HUES6 (cell line): Measurements from ENCODE around the gene IL1RN.
"Not testable (repeated sequence)": the region's sequence is repeated elsewhere in the genome, so short reads cannot be mapped to it uniquely, and the experiment has no call there.

Source experiments
- H3K27ac ChIP-seq: 2 replicates; pipeline ENCODE4 v1.7.0; 2013; ENCODE audit warnings: low read depth, mild to moderate bottlenecking, low read length, inconsistent platforms
- H3K27me3 ChIP-seq: 2 replicates; pipeline ENCODE4 v1.6.1; 2013; ENCODE audit warnings: low read length; ENCODE audit not compliant: control insufficient read depth, insufficient read depth
- H3K36me3 ChIP-seq: 2 replicates; pipeline ENCODE4 v1.6.1; 2013; ENCODE audit warnings: low read length; ENCODE audit not compliant: control insufficient read depth, insufficient read depth
- H3K4me1 ChIP-seq: 2 replicates; pipeline ENCODE4 v1.6.1; 2013; ENCODE audit warnings: low read length; ENCODE audit not compliant: control insufficient read depth, insufficient read depth
- H3K4me3 ChIP-seq: 2 replicates; pipeline ENCODE4 v1.5.1; 2013; ENCODE audit warnings: low read depth, low read length
- H3K9ac ChIP-seq: one replicate; pipeline ENCODE4 v1.6.1; 2013; ENCODE audit warnings: mild to moderate bottlenecking, low read length
- H3K9me3 ChIP-seq: 2 replicates; pipeline ENCODE4 v1.6.1; 2013; ENCODE audit warnings: low read depth, low read length; ENCODE audit not compliant: control insufficient read depth, insufficient read depth

Gene IL1RN

GRCh38 chr2:113089916-113090315, 37.5 kb upstream of the IL1RN start:
- Histone ChIP-seq H3K27me3 (peaks cover 5% of the 10 kb centered on the region; the same call in 1 of the 2 replicates), H3K9ac (no peak overlapping the region), H3K27ac (no peak overlapping the region), H3K4me3 (no peak overlapping the region), H3K4me1 (no peaks in the 10 kb centered on the region), H3K9me3 (peaks cover 2% of the 10 kb centered on the region; the same call in 1 of the 2 replicates), H3K36me3 (no peaks in the 10 kb centered on the region)

DNA sequence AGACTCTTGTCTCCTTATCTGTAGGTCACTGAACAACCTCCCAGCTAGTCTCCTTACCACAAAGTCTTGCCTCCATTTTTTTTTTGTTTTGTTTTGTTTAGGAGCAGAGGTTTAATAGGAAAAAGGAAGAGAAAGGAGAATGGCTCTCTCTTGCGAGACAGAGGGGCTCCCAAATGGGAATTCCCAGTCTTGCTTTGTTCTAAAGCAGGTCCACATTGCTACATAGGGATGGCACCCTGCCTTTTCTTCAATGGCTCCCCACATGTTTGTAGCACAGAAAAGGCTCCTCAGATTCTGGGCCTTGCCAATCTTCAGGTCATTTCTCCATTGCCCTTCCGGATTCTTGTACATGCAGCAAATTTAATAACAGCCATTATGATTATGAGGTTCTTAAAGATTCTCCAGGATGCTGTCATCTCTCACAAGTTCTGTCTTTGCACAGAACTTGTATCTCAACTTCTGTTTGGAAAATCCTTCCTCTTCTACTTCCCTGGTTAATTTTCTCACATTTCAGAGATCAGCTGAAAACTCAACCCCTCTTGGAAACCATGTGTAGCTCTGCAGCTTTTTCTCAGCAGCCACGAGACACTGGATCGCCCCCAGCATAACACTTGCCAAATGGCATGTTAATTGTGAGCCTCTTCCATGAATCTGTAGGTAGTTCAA, 36.0 kb upstream of the IL1RN start:
- Histone ChIP-seq H3K4me1 (no peaks in the 10 kb centered on the region), H3K27ac (no peak overlapping the region), H3K27me3 (peaks cover 5% of the 10 kb centered on the region; the same call in 1 of the 2 replicates), H3K4me3 (no peak overlapping the region), H3K9me3 (peaks cover 2% of the 10 kb centered on the region; the same call in 1 of the 2 replicates), H3K36me3 (no peaks in the 10 kb centered on the region), H3K9ac (no peak overlapping the region)

- Histone ChIP-seq H3K4me1 (no peaks in the 10 kb centered on the region), H3K27ac (no peak overlapping the region), H3K9me3 (peaks cover 2% of the 10 kb centered on the region; the same call in 1 of the 2 replicates), H3K36me3 (no peaks in the 10 kb centered on the region), H3K9ac (no peak overlapping the region), H3K27me3 (peaks cover 5% of the 10 kb centered on the region; the same call in 1 of the 2 replicates), H3K4me3 (no peak overlapping the region)
These were observed 34.4 kb upstream of the IL1RN start for GRCh38 chr2:113092864-113093612.

GRCh38 chr2:113093613-113093977, 33.8 kb upstream of the IL1RN start:
- no peak overlapping the region for H3K4me3 ChIP-seq
- H3K9me3 ChIP-seq: peaks cover 7% of the 10 kb centered on the region
- no peak overlapping the region for H3K9ac ChIP-seq
- no peaks in the 10 kb centered on the region for H3K36me3 ChIP-seq
- H3K4me1 ChIP-seq: no peaks in the 10 kb centered on the region
- H3K27me3 ChIP-seq: peaks cover 5% of the 10 kb centered on the region; the same call in 1 of the 2 replicates
- no peak overlapping the region for H3K27ac ChIP-seq

DNA sequence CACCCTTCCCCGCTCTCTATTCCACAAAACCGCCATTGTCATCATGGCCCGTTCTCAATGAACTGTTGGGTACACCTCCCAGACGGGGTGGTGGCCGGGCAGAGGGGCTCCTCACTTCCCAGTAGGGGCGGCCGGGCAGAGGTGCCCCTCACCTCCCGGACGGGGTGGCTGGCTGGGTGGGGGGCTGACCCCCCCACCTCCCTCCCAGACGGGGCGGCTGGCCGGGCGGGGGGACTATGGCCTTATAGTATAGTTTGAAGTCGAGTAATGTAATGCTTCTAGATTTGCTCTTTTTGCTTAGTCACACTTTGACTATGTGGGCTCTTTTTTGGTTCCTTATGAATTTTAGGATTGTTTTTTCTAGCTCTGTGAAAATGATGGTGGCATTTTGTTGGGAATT, 31.1 kb upstream of the IL1RN start:
- H3K4me1 ChIP-seq, H3K27me3 ChIP-seq, H3K27ac ChIP-seq, H3K4me3 ChIP-seq, H3K9ac ChIP-seq, H3K36me3 ChIP-seq: not testable (repeated sequence)
- peaks cover 12% of the 10 kb centered on the region for H3K9me3 ChIP-seq

- not testable (repeated sequence) for H3K4me1 ChIP-seq, H3K27me3 ChIP-seq, H3K4me3 ChIP-seq, H3K27ac ChIP-seq, H3K9ac ChIP-seq, H3K36me3 ChIP-seq
- H3K9me3 ChIP-seq: peaks cover 13% of the 10 kb centered on the region
These were observed 30.4 kb upstream of the IL1RN start for GRCh38 chr2:113096842-113097618.

DNA sequence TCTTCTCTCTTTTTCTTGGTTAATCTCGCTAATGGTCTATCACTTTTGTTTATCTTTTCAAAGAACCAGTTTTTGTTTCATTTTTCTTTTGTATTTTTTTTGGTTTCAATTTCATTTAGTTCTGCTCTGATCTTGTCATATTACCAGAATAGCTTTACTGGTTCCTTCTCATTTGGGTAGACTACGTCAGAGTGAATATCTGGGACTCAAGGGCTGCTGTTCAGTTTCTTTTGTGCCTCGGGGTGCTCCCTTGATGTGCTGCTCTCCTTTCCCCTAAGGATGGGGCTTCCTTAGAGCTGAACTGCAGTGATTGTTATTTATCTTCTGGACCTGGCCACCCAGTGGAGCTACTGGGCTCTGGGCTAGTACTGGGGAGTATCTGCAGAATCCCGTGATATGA, 29.4 kb upstream of the IL1RN start:
- no peak overlapping the region for H3K9ac ChIP-seq
- H3K4me3 ChIP-seq: no peak overlapping the region
- peaks cover under 1% of the 10 kb centered on the region; the same call in 1 of the 2 replicates for H3K27me3 ChIP-seq
- no peaks in the 10 kb centered on the region for H3K36me3 ChIP-seq
- peaks cover 16% of the 10 kb centered on the region for H3K9me3 ChIP-seq
- no peak overlapping the region for H3K27ac ChIP-seq
- H3K4me1 ChIP-seq: no peaks in the 10 kb centered on the region; the same call in 1 of the 2 replicates

GRCh38 chr2:113098532-113098931, 28.9 kb upstream of the IL1RN start:
- no peak overlapping the region for H3K27ac ChIP-seq

DNA sequence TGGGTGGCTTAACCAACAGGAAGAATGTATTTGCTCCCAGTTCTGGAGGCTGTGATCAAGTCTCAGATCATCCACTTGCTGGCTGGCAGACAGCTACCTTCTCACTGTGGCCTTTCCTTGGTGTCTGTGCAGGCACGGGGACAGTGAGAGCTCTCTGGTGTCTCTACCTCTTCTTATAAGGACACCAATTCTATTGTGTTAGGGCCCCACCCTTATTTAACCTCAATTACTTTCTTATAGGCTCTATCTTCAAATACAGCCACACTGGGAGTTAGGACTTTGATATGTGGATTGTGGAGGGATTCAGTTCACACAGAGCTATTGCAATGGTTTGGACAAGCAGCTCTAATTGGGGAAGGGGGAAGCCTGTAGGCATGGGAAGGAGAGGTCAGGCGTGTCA, 25.3 kb upstream of the IL1RN start:
- no peak overlapping the region for H3K27ac ChIP-seq
- no peaks in the 10 kb centered on the region for H3K27me3 ChIP-seq
- H3K9me3 ChIP-seq: peaks cover 14% of the 10 kb centered on the region
- no peak overlapping the region for H3K9ac ChIP-seq
- H3K36me3 ChIP-seq: no peaks in the 10 kb centered on the region
- H3K4me3 ChIP-seq: no peak overlapping the region
- no peaks in the 10 kb centered on the region; the same call in 1 of the 2 replicates for H3K4me1 ChIP-seq

More at GRCh38 chr2:113098532-113098931, 28.9 kb upstream of the IL1RN start:
- Histone ChIP-seq H3K9me3 (peaks cover 16% of the 10 kb centered on the region), H3K9ac (no peak overlapping the region), H3K4me3 (no peak overlapping the region), H3K27me3 (no peaks in the 10 kb centered on the region), H3K4me1 (no peaks in the 10 kb centered on the region; the same call in 1 of the 2 replicates), H3K36me3 (no peaks in the 10 kb centered on the region)

DNA sequence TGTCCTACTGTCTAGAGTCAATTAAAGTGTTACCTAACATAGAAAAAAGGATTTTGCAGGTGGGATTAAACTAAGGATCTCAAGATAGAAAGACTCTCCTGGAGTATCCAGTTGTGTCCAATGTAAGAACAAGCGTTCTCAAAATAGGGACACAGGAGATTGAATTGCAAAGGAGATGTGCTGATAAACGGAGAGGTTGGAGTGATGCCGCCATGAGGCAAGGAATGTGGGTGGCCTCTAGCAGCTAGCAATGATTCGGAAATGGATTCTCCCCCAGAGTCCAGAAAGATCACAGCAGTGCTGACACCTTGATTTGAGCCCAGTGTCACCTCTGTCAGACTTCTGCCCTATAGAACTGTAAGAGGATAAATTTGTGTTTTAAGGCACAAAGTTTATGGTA, 24.1 kb upstream of the IL1RN start:
- H3K4me1 ChIP-seq: no peaks in the 10 kb centered on the region; the same call in 1 of the 2 replicates
- H3K9me3 ChIP-seq: peaks cover 13% of the 10 kb centered on the region
- no peak overlapping the region for H3K27ac ChIP-seq
- H3K4me3 ChIP-seq: no peak overlapping the region
- H3K27me3 ChIP-seq: no peaks in the 10 kb centered on the region
- H3K9ac ChIP-seq: no peak overlapping the region
- no peaks in the 10 kb centered on the region for H3K36me3 ChIP-seq
